Measurements from ENCODE around the gene FAM9C.

GRCh38 chrX:13064599-13065143, 20.3 kb upstream of the FAM9C start:
- TF ChIP-seq POLR2A (IDR thresholded peaks at IDR 0.05), result no peak
- no peak for TF ChIP-seq CTCF (IDR thresholded peaks at IDR 0.05)

Data from testis (tissue), 2 donors.